Keratinocyte (primary cell): ENCODE results near the gene JAKMIP2. TPM values are rescaled to one million over a fixed set of nuclear protein-coding genes. Genes with fewer than 3 reads are reported as not detected.

Source experiments
- DNase-seq: peaks from one replicate; pipeline ENCODE4 v3.0.0-alpha.2; 2011; ENCODE audit warnings: low read depth, missing footprints, low spot score
- FAIRE-seq: peaks from 2 replicates; lab custom pipeline; 2011; peaks lifted over from hg19 to GRCh38; lab: Jason Lieb, UNC
- H2AFZ ChIP-seq: 2 replicates; pipeline ENCODE4 v1.6.0; 2012; ENCODE audit warnings: low read length, control low read depth, inconsistent platforms; ENCODE audit not compliant: control insufficient read depth
- H3K27ac ChIP-seq: 2 replicates; pipeline ENCODE4 v1.5.1; 2011; ENCODE audit warnings: low read length; ENCODE audit not compliant: control insufficient read depth, insufficient read depth
- H3K27me3 ChIP-seq: 3 replicates; pipeline ENCODE4 v1.6.0; 2011; ENCODE audit warnings: low read length; ENCODE audit not compliant: control insufficient read depth, insufficient read depth; ENCODE audit errors: extremely low read depth
- H3K36me3 ChIP-seq, 2 experiments: 2 replicates in 1 of 2; 3 replicates in 1 of 2; pipeline ENCODE4 v1.5.1; 2011; ENCODE audit warnings: low read length in 2 of 2, mild to moderate bottlenecking in 1 of 2; ENCODE audit not compliant: control insufficient read depth in 2 of 2, insufficient read depth in 2 of 2; ENCODE audit errors: extremely low read depth in 1 of 2
- H3K4me1 ChIP-seq: 3 replicates; pipeline ENCODE4 v1.5.1; 2011; ENCODE audit warnings: low read length; ENCODE audit not compliant: control insufficient read depth, insufficient read depth; ENCODE audit errors: extremely low read depth
- H3K4me2 ChIP-seq: 3 replicates; pipeline ENCODE4 v1.6.0; 2011; ENCODE audit warnings: low read depth, low read length; ENCODE audit not compliant: control insufficient read depth, insufficient read depth; ENCODE audit errors: extremely low read depth
- H3K4me3 ChIP-seq, 3 experiments: fragments of 200-600 bp in 1 of 3; sonication (generic) in 1 of 3; 2 replicates in 2 of 3; 3 replicates in 1 of 3; pipeline ENCODE4 v1.5.1; 2011 to 2016; ENCODE audit warnings: low read length in 3 of 3, mild to moderate bottlenecking in 3 of 3, control low read depth in 2 of 3, inconsistent platforms in 1 of 3, low read depth in 1 of 3, mixed read lengths in 1 of 3, mixed run types in 1 of 3, moderate library complexity in 1 of 3; ENCODE audit not compliant: control insufficient read depth in 2 of 3, insufficient read depth in 2 of 3; ENCODE audit errors: extremely low read depth in 1 of 3
- H3K79me2 ChIP-seq: 2 replicates; pipeline ENCODE4 v1.6.0; 2012; ENCODE audit warnings: low read length; ENCODE audit not compliant: control insufficient read depth, insufficient read depth
- H3K9ac ChIP-seq: 3 replicates; pipeline ENCODE4 v1.6.0; 2011; ENCODE audit warnings: low read length; ENCODE audit not compliant: control insufficient read depth, insufficient read depth; ENCODE audit errors: extremely low read depth
- H3K9me1 ChIP-seq: 3 replicates; pipeline ENCODE4 v1.6.0; 2011; ENCODE audit warnings: low read length; ENCODE audit not compliant: control insufficient read depth, insufficient read depth; ENCODE audit errors: extremely low read depth
- H3K9me3 ChIP-seq: 2 replicates; pipeline ENCODE4 v1.5.1; 2012; ENCODE audit warnings: low read depth, low read length; ENCODE audit not compliant: control insufficient read depth
- H4K20me1 ChIP-seq: 3 replicates; pipeline ENCODE4 v1.6.0; 2011; ENCODE audit warnings: low read length; ENCODE audit not compliant: control insufficient read depth, insufficient read depth; ENCODE audit errors: extremely low read depth
- EZH2 ChIP-seq: IDR thresholded peaks from one replicate; pipeline ENCODE4 v1.6.1; 2012; ENCODE audit warnings: inconsistent platforms, mild to moderate bottlenecking, low read length, moderate library complexity
- dilution Hi-C: fragments of 300-500 bp; cut with MboI; formaldehyde crosslinking; loops from one replicate; pipeline ENCODE4 v1.7.0; 2020; ENCODE audit warnings: low sequenced_read_pairs; ENCODE audit not compliant: extremely low pct_ligation_motif_present
- polyA plus RNA-seq, 5 experiments: library from polyadenylated mRNA; depleted of rRNA in 3 of 5; stranded (reverse) in 3 of 5; stranded (forward) in 1 of 5; unstranded in 1 of 5; fragments of >200 nt; gene quantifications; 1 replicate in 1 of 5; 2 replicates in 3 of 5; 3 replicates in 1 of 5; pipeline versions ENCODE4 v1.2.1 to v1.2.3, GENCODE V29; 2011 to 2012; ENCODE audit warnings: missing spikeins in 2 of 5, low read depth in 1 of 5, low replicate concordance in 1 of 5
- TF ChIP-seq, protein P1 (sequence below), 3 experiments: IDR thresholded peaks in 1 of 3; conservative IDR thresholded peaks in 1 of 3; optimal IDR thresholded peaks in 1 of 3; 2 replicates in 2 of 3; 3 replicates in 1 of 3; pipeline versions ENCODE3 to v1.5.1; 2011; ENCODE audit warnings: low read length in 3 of 3, mild to moderate bottlenecking in 3 of 3, moderate library complexity in 2 of 3, control low read depth in 1 of 3, inconsistent platforms in 1 of 3; ENCODE audit not compliant: insufficient read depth in 2 of 3; ENCODE audit errors: extremely low read depth in 1 of 3

JAKMIP2 gene
- polyA plus RNA-seq, 1 donor (not counting 4 experiments of a cell fraction or from before 2014, with no cell fraction given), result not detected

GRCh38 chr5:147675168-147675567, 107.4 kb downstream of the JAKMIP2 start:
- Histone ChIP-seq H3K9me1 (no peaks in the 10 kb centered on the region), H3K27me3 (no peaks in the 10 kb centered on the region), H3K9ac (no peak overlapping the region), H3K4me2 (no peak overlapping the region), H3K27ac (no peak overlapping the region), H3K79me2 (no peaks in the 10 kb centered on the region), H4K20me1 (no peaks in the 10 kb centered on the region), H3K4me3 (no peak overlapping the region), H2AFZ (no peak overlapping the region), H3K4me1 (no peaks in the 10 kb centered on the region), H3K36me3 (no peaks in the 10 kb centered on the region), H3K9me3 (no peaks in the 10 kb centered on the region)
- DNase-seq (no peak), FAIRE-seq (no peak)
- dilution Hi-C loops, result no loop called here
- no peak for TF ChIP-seq EZH2
- TF ChIP-seq, protein P1, sequence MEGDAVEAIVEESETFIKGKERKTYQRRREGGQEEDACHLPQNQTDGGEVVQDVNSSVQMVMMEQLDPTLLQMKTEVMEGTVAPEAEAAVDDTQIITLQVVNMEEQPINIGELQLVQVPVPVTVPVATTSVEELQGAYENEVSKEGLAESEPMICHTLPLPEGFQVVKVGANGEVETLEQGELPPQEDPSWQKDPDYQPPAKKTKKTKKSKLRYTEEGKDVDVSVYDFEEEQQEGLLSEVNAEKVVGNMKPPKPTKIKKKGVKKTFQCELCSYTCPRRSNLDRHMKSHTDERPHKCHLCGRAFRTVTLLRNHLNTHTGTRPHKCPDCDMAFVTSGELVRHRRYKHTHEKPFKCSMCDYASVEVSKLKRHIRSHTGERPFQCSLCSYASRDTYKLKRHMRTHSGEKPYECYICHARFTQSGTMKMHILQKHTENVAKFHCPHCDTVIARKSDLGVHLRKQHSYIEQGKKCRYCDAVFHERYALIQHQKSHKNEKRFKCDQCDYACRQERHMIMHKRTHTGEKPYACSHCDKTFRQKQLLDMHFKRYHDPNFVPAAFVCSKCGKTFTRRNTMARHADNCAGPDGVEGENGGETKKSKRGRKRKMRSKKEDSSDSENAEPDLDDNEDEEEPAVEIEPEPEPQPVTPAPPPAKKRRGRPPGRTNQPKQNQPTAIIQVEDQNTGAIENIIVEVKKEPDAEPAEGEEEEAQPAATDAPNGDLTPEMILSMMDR (optimal IDR thresholded peaks at IDR 0.05 in 1 of 3, IDR thresholded peaks at IDR 0.05 in 1 of 3, conservative IDR thresholded peaks at IDR 0.05 in 1 of 3; ENCODE audit: extremely low read depth in 1 of 3, insufficient read depth in 2 of 3, low read length in 3 of 3), result peak in 2 of 3 experiments; percentile 5 to 11

- TF ChIP-seq, protein P1 (optimal IDR thresholded peaks at IDR 0.05 in 1 of 3, IDR thresholded peaks at IDR 0.05 in 1 of 3, conservative IDR thresholded peaks at IDR 0.05 in 1 of 3; ENCODE audit: extremely low read depth in 1 of 3, insufficient read depth in 2 of 3, low read length in 3 of 3), result no peak
- no peak for TF ChIP-seq EZH2
- H3K4me1 ChIP-seq, result no peaks in the 10 kb centered on the region
- dilution Hi-C loops, result no loop called here
These were observed 108.1 kb downstream of the JAKMIP2 start for GRCh38 chr5:147674411-147674810.

More at GRCh38 chr5:147674411-147674810, 108.1 kb downstream of the JAKMIP2 start:
- Histone ChIP-seq H3K9ac (no peak overlapping the region), H3K4me3 (no peak overlapping the region), H3K79me2 (no peaks in the 10 kb centered on the region), H2AFZ (no peak overlapping the region), H3K9me1 (no peaks in the 10 kb centered on the region), H3K4me2 (no peak overlapping the region), H3K9me3 (no peaks in the 10 kb centered on the region), H3K36me3 (no peaks in the 10 kb centered on the region), H3K27ac (no peak overlapping the region), H4K20me1 (no peaks in the 10 kb centered on the region), H3K27me3 (no peaks in the 10 kb centered on the region)
- no peak for FAIRE-seq
- DNase-seq, result no peak
